CD14-positive monocyte (primary cell): Measurements from ENCODE around the gene XRCC4. TPM values are rescaled to one million over a fixed set of nuclear protein-coding genes. Genes with fewer than 3 reads are reported as not detected.

Experiments
- DNase-seq, 3 donors: peaks; one replicate each; pipeline ENCODE4 v3.0.0-alpha.2; 2011 to 2022
- H2AFZ ChIP-seq: 2 replicates; pipeline ENCODE4 v1.6.0; 2012; ENCODE audit warnings: mild to moderate bottlenecking, low read depth, low read length, inconsistent platforms; ENCODE audit not compliant: insufficient read depth, poor library complexity, severe bottlenecking
- H3K27ac ChIP-seq, 2 donors: 1 replicate in 1 of 2; 2 replicates in 1 of 2; pipeline ENCODE4 v1.5.1; 2012 to 2013; ENCODE audit warnings: low read length in 2 of 2, control low read depth in 1 of 2, inconsistent platforms in 1 of 2, low read depth in 1 of 2, mild to moderate bottlenecking in 1 of 2
- H3K27me3 ChIP-seq, 2 donors: one replicate each; pipeline versions ENCODE4 v1.6.0 to v1.6.1; 2011 to 2013; ENCODE audit warnings: low read length in 2 of 2; ENCODE audit not compliant: control insufficient read depth in 2 of 2, insufficient read depth in 2 of 2
- H3K36me3 ChIP-seq, 2 donors: replicated peaks in 1 of 2; 1 replicate in 1 of 2; 2 replicates in 1 of 2; pipeline versions ENCODE4 v1.5.1 to v1.6.1; 2012 to 2013; ENCODE audit warnings: low read length in 2 of 2, control low read depth in 1 of 2, inconsistent platforms in 1 of 2, mild to moderate bottlenecking in 1 of 2; ENCODE audit not compliant: insufficient read depth in 2 of 2, control insufficient read depth in 1 of 2
- H3K4me1 ChIP-seq, 2 donors: 1 replicate in 1 of 2; 2 replicates in 1 of 2; pipeline versions ENCODE4 v1.5.1 to v1.6.1; 2012 to 2013; ENCODE audit warnings: low read length in 2 of 2, control low read depth in 1 of 2, inconsistent platforms in 1 of 2, mild to moderate bottlenecking in 1 of 2, moderate library complexity in 1 of 2; ENCODE audit not compliant: insufficient read depth in 2 of 2, control insufficient read depth in 1 of 2
- H3K4me2 ChIP-seq: replicated peaks from 2 replicates; pipeline ENCODE3; 2012; ENCODE audit warnings: low read length, moderate library complexity, mild to moderate bottlenecking; ENCODE audit not compliant: poor library complexity, severe bottlenecking; ENCODE audit errors: extremely low read depth
- H3K4me3 ChIP-seq, 3 experiments: fragments of 200-600 bp in 1 of 3; sonication (generic) in 1 of 3; replicated peaks in 1 of 3; 1 replicate in 2 of 3; 2 replicates in 1 of 3; pipeline ENCODE4 v1.5.1; 2011 to 2013; ENCODE audit warnings: low read length in 3 of 3, mild to moderate bottlenecking in 3 of 3, control low read depth in 2 of 3, low read depth in 2 of 3, inconsistent platforms in 1 of 3, moderate library complexity in 1 of 3
- H3K79me2 ChIP-seq: 2 replicates; pipeline ENCODE4 v1.6.0; 2012; ENCODE audit warnings: mild to moderate bottlenecking, control low read depth, inconsistent platforms, low read length, moderate library complexity; ENCODE audit not compliant: insufficient read depth
- H3K9ac ChIP-seq: 2 replicates; pipeline ENCODE4 v1.6.0; 2017; ENCODE audit warnings: low read length, mild to moderate bottlenecking; ENCODE audit not compliant: insufficient read depth, poor library complexity, severe bottlenecking
- H3K9me3 ChIP-seq, 2 donors: replicated peaks in 1 of 2; 1 replicate in 1 of 2; 2 replicates in 1 of 2; pipeline versions ENCODE4 v1.5.1 to v1.6.1; 2012 to 2013; ENCODE audit warnings: low read length in 2 of 2, control low read depth in 1 of 2; ENCODE audit not compliant: control insufficient read depth in 1 of 2, insufficient read depth in 1 of 2
- H4K20me1 ChIP-seq: 2 replicates; pipeline ENCODE4 v1.6.0; 2012; ENCODE audit warnings: mild to moderate bottlenecking, low read length, control low read depth, moderate library complexity; ENCODE audit not compliant: insufficient read depth
- H3K27ac Mint-ChIP-seq, 7 donors: one replicate each; pipeline ENCODE4 v1.8.0; 2020; ENCODE audit warnings: mild to moderate bottlenecking in 7 of 7, mixed read lengths in 7 of 7, moderate library complexity in 6 of 7, inconsistent platforms in 2 of 7
- H3K27me3 Mint-ChIP-seq, 3 donors: one replicate each; pipeline ENCODE4 v1.8.0; 2021 to 2022; ENCODE audit warnings: low read depth in 3 of 3, mild to moderate bottlenecking in 3 of 3, mixed read lengths in 3 of 3, moderate library complexity in 3 of 3, inconsistent platforms in 1 of 3
- H3K36me3 Mint-ChIP-seq, 2 donors: one replicate each; pipeline ENCODE4 v1.8.0; 2020; ENCODE audit warnings: mixed read lengths in 2 of 2, inconsistent platforms in 1 of 2, mild to moderate bottlenecking in 1 of 2
- H3K4me1 Mint-ChIP-seq: one replicate; pipeline ENCODE4 v1.8.0; 2020; ENCODE audit warnings: mild to moderate bottlenecking, mixed read lengths
- H3K4me3 Mint-ChIP-seq, 2 donors: one replicate each; pipeline ENCODE4 v1.8.0; 2020; ENCODE audit warnings: mild to moderate bottlenecking in 2 of 2, mixed read lengths in 2 of 2, moderate library complexity in 1 of 2
- H3K9me3 Mint-ChIP-seq, 7 donors: one replicate each; pipeline ENCODE4 v1.8.0; 2020 to 2022; ENCODE audit warnings: mixed read lengths in 7 of 7, mild to moderate bottlenecking in 6 of 7, moderate library complexity in 6 of 7, inconsistent platforms in 2 of 7
- whole genome bisulfite sequencing: methylation state at CpG from one replicate; pipeline ENCODE4 v1.1.5; 2013; ENCODE audit warnings: missing lambda C conversion rate; ENCODE audit not compliant: insufficient coverage; 5-methylcytosine and 5-hydroxymethylcytosine counted together
- intact Hi-C, 2 donors: fragments of 100-400 bp; cut with micrococcal nuclease; formaldehyde crosslinking; loops; one replicate each; pipeline versions ENCODE4 v1.15.0 to v1.15.1; 2023
- polyA plus RNA-seq, 3 donors: library from polyadenylated mRNA; depleted of rRNA in 1 of 3; unstranded in 2 of 3; stranded (reverse) in 1 of 3; fragments of 300-500 nt in 2 of 3; fragments of >200 nt in 1 of 3; fragmentation: Illumina TruSeq in 2 of 3; gene quantifications; 1 replicate in 2 of 3; 2 replicates in 1 of 3; pipeline ENCODE4 v1.2.3, GENCODE V29; 2012 to 2021
- TF ChIP-seq, protein P1 (sequence below): fragments of 200-600 bp; IDR thresholded peaks from one replicate; pipeline ENCODE4 v1.8.0; 2022; ENCODE audit warnings: antibody characterized with exemption, mild to moderate bottlenecking

Gene XRCC4
- polyA plus RNA-seq, 3 donors = 4.0 to 21.8 (median 16.3) TPM

- H3K9me3 Mint-ChIP-seq = peaks cover 4 to 23% (median 12%) of the 10 kb centered on the region in 7 donors
- Histone ChIP-seq H3K79me2 (peaks cover 25% of the 10 kb centered on the region), H3K27ac (peak overlapping the region; percentile 29 to 83), H2AFZ (no peak overlapping the region), H3K9me3 (peaks cover 15 to 16% of the 10 kb centered on the region in 2 donors), H3K4me1 (peaks cover 32 to 61% of the 10 kb centered on the region in 2 donors), H4K20me1 (no peaks in the 10 kb centered on the region), H3K36me3 (peaks cover 0 to 8% of the 10 kb centered on the region in 2 donors), H3K4me3 (peak overlapping the region in 1 of 3 experiments; percentile 43), H3K9ac (peak overlapping the region; percentile 1), H3K27me3 (no peaks in the 10 kb centered on the region), H3K4me2 (peak overlapping the region; percentile 48)
- intact Hi-C loops = loop anchor here (10.0 kb wide), 1 partner anchor 168 kb away; the partner anchor contains the start of gene VCAN (in 2 of the 2)
- TF ChIP-seq, protein P1, sequence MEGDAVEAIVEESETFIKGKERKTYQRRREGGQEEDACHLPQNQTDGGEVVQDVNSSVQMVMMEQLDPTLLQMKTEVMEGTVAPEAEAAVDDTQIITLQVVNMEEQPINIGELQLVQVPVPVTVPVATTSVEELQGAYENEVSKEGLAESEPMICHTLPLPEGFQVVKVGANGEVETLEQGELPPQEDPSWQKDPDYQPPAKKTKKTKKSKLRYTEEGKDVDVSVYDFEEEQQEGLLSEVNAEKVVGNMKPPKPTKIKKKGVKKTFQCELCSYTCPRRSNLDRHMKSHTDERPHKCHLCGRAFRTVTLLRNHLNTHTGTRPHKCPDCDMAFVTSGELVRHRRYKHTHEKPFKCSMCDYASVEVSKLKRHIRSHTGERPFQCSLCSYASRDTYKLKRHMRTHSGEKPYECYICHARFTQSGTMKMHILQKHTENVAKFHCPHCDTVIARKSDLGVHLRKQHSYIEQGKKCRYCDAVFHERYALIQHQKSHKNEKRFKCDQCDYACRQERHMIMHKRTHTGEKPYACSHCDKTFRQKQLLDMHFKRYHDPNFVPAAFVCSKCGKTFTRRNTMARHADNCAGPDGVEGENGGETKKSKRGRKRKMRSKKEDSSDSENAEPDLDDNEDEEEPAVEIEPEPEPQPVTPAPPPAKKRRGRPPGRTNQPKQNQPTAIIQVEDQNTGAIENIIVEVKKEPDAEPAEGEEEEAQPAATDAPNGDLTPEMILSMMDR = no peak
- H3K27ac Mint-ChIP-seq = peak overlapping the region; percentile 88 to 96 (median 94)
- H3K4me3 Mint-ChIP-seq = peak overlapping the region; percentile 6 to 19
- no peaks in the 10 kb centered on the region for H3K27me3 Mint-ChIP-seq
- DNase-seq = peak; percentile 90 to 98 (median 95)
- H3K36me3 Mint-ChIP-seq = peaks cover 9 to 26% of the 10 kb centered on the region in 2 donors
- H3K4me1 Mint-ChIP-seq = peaks cover 47% of the 10 kb centered on the region
- WGBS = no CpG with 5 or more reads among the region's 3 CpGs
Observed at GRCh38 chr5:83306572-83307241, 229.4 kb downstream of the XRCC4 start.

DNA sequence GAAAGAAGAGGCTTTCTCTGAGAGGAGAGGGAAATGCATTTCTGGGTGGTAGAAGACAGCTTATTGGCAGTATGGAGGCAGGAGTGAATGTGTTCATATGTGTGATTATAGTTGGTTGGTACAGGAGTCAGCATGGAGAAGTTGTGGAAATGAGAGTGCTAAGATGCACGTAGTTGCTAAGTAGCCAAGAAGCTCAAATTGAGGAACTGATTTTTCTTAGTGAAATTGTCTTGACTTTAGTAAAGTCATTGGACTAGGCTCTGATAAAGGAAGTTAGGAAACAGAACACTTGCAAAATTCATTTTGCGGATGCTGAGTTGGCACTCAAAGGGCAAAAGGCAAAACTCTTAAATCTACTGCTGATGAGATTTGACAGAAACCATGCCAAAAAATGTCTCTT is 235.3 kb downstream of the XRCC4 start:
- Mint-ChIP-seq H3K4me1 (peaks cover 34% of the 10 kb centered on the region), H3K4me3 (no peak overlapping the region), H3K36me3 (peaks cover 13 to 22% of the 10 kb centered on the region in 2 donors), H3K27ac (peak overlapping the region; percentile 91 to 98 (median 95)), H3K27me3 (no peaks in the 10 kb centered on the region), H3K9me3 (peaks cover 8 to 21% (median 12%) of the 10 kb centered on the region in 7 donors)
- WGBS = 0% methylated on average over 1 of the region's 2 CpGs
- Histone ChIP-seq H3K9me3 (peaks cover 5 to 18% of the 10 kb centered on the region in 2 donors), H3K27ac (peak overlapping the region; percentile 31 to 86), H4K20me1 (no peaks in the 10 kb centered on the region), H3K27me3 (no peaks in the 10 kb centered on the region), H3K4me1 (peaks cover 37 to 51% of the 10 kb centered on the region in 2 donors), H3K36me3 (peaks cover 0 to 13% of the 10 kb centered on the region in 2 donors), H2AFZ (no peak overlapping the region), H3K4me2 (peak overlapping the region; percentile 35), H3K79me2 (peaks cover 32% of the 10 kb centered on the region), H3K9ac (no peak overlapping the region), H3K4me3 (peak overlapping the region in 1 of 3 experiments; percentile 32)
- peak; percentile 89 to 98 (median 94) for DNase-seq
- TF ChIP-seq, protein P1 = no peak
- intact Hi-C loops = loop anchor here (5.0 to 10.0 kb wide), 3 partner anchors 55 to 1418 kb away; no protein-coding TSS in a partner anchor
